ENCODE results near the gene SV2A.
"Not testable (repeated sequence)": the region's sequence is repeated elsewhere in the genome, so short reads cannot be mapped to it uniquely, and the experiment has no call there.

The SV2A gene

GRCh38 chr1:149885339-149886120 lies 32.1 kb downstream of the SV2A start:
- peak; percentile 94 for DNase-seq

GRCh38 chr1:149884433-149885338 lies 33.0 kb downstream of the SV2A start:
- peak; percentile 75 for DNase-seq

- no peak for DNase-seq
Measured at GRCh38 chr1:149883598-149884247, 33.9 kb downstream of the SV2A start.

GRCh38 chr1:149881876-149882275 lies 35.8 kb downstream of the SV2A start:
- DNase-seq, result no peak

- no peak for DNase-seq
Measured at GRCh38 chr1:149879556-149879955, 38.1 kb downstream of the SV2A start.

GRCh38 chr1:149877211-149877946 lies 40.3 kb downstream of the SV2A start:
- no peak for DNase-seq

- not testable (repeated sequence) for DNase-seq
Measured at GRCh38 chr1:149873060-149873459, 44.6 kb downstream of the SV2A start.

- DNase-seq, result not testable (repeated sequence)
Measured at GRCh38 chr1:149866887-149867286, 50.8 kb downstream of the SV2A start.

GRCh38 chr1:149861497-149862054 lies 56.1 kb downstream of the SV2A start:
- not testable (repeated sequence) for DNase-seq

GRCh38 chr1:149860684-149861496 lies 56.8 kb downstream of the SV2A start:
- DNase-seq, result not testable (repeated sequence)

GRCh38 chr1:149860271-149860670 lies 57.4 kb downstream of the SV2A start:
- DNase-seq, result not testable (repeated sequence)

Measured in NCI-H146 (cell line).